Smooth muscle cell (in vitro differentiated cells): ENCODE data around the gene KRT83. TPM values are rescaled to one million over a fixed set of nuclear protein-coding genes. Genes with fewer than 3 reads are reported as not detected.

Source experiments
- DNase-seq: peaks from one replicate; lab custom pipeline; 2025; ENCODE audit not compliant: unreplicated experiment; lab: John Stamatoyannopoulos, UW
- H2AFZ ChIP-seq: fragments of 200-600 bp; sonication (generic); 2 replicates; pipeline ENCODE4 v1.6.0; 2016; ENCODE audit warnings: antibody characterized with exemption, low read depth, mild to moderate bottlenecking
- H3F3A ChIP-seq: fragments of 200-600 bp; sonication (generic); 2 replicates; pipeline ENCODE4 v1.6.0; 2017; ENCODE audit warnings: antibody characterized with exemption, low read depth
- H3K27ac ChIP-seq: fragments of 200-600 bp; sonication (generic); 2 replicates; pipeline ENCODE4 v1.5.1; 2016; ENCODE audit warnings: low read depth, mild to moderate bottlenecking
- H3K27me3 ChIP-seq: fragments of 200-600 bp; sonication (generic); 2 replicates; pipeline ENCODE4 v1.6.1; 2016; ENCODE audit warnings: low read depth, mild to moderate bottlenecking
- H3K36me3 ChIP-seq: fragments of 200-600 bp; sonication (generic); 2 replicates; pipeline ENCODE4 v1.5.1; 2016; ENCODE audit warnings: low read depth
- H3K4me1 ChIP-seq: fragments of 200-600 bp; sonication (generic); 2 replicates; pipeline ENCODE4 v1.5.1; 2016; ENCODE audit warnings: low read depth
- H3K4me2 ChIP-seq: fragments of 200-600 bp; sonication (generic); 2 replicates; pipeline ENCODE4 v1.6.0; 2016; ENCODE audit warnings: mild to moderate bottlenecking
- H3K4me3 ChIP-seq: fragments of 200-600 bp; sonication (generic); 2 replicates; pipeline ENCODE4 v1.5.1; 2016; ENCODE audit warnings: mild to moderate bottlenecking
- H3K79me2 ChIP-seq: fragments of 200-600 bp; sonication (generic); 2 replicates; pipeline ENCODE4 v1.6.0; 2016; ENCODE audit warnings: low read depth, mild to moderate bottlenecking
- H3K9ac ChIP-seq: fragments of 200-600 bp; sonication (generic); 2 replicates; pipeline ENCODE4 v1.6.0; 2016; ENCODE audit warnings: low read depth
- H3K9me3 ChIP-seq: fragments of 200-600 bp; sonication (generic); replicated peaks from 2 replicates; pipeline ENCODE4 v1.5.1; 2016; ENCODE audit warnings: low read depth
- H4K20me1 ChIP-seq: fragments of 200-600 bp; sonication (generic); 2 replicates; pipeline ENCODE4 v1.6.0; 2016; ENCODE audit warnings: low read depth
- CTCF ChIP-seq: fragments of 200-600 bp; sonication (generic); IDR thresholded peaks from 2 replicates; pipeline ENCODE4 v1.5.1; 2017; ENCODE audit warnings: borderline replicate concordance, mild to moderate bottlenecking, antibody characterized with exemption; ENCODE audit not compliant: insufficient read depth, poor library complexity, severe bottlenecking
- WGBS: methylation state at CpG from one replicate; pipeline ENCODE4 v1.1.7; 2016; ENCODE audit warnings: low lambda C conversion rate; 5-methylcytosine and 5-hydroxymethylcytosine counted together
- polyA plus RNA-seq: library from polyadenylated mRNA; unstranded; fragments of >200 nt; fragmentation: Nextera tagmentation; extraction: Ambion mirVana; gene quantifications from 2 replicates; pipeline ENCODE4 v1.2.1, GENCODE V29; 2016
- total RNA-seq: library from RNA; depleted of rRNA; stranded (reverse); fragments of >200 nt; gene quantifications from 2 replicates; pipeline ENCODE4 v1.2.3, GENCODE V29; 2014

KRT83 gene
- total and polyA plus RNA-seq, 2 experiments from 2014 or later, result not detected

GRCh38 chr12:52284562-52285171 lies 36.5 kb downstream of the KRT83 start:
- no peak for TF ChIP-seq CTCF
- H3K4me1 ChIP-seq, result peaks cover 17% of the 10 kb centered on the region
- no peak overlapping the region for H3K4me2 ChIP-seq
- DNase-seq, result no peak
- no peaks in the 10 kb centered on the region for H4K20me1 ChIP-seq
- H3K4me3 ChIP-seq, result no peak overlapping the region
- no peaks in the 10 kb centered on the region for H3K79me2 ChIP-seq
- no peaks in the 10 kb centered on the region for H3K36me3 ChIP-seq
- no peaks in the 10 kb centered on the region for H3K27me3 ChIP-seq
- peaks cover 10% of the 10 kb centered on the region for H3F3A ChIP-seq
- no peak overlapping the region for H3K27ac ChIP-seq
- 83% methylated on average over 4 of the region's 4 CpGs for WGBS
- H3K9me3 ChIP-seq, result no peaks in the 10 kb centered on the region
- H2AFZ ChIP-seq, result no peak overlapping the region
- H3K9ac ChIP-seq, result no peak overlapping the region

- Histone ChIP-seq H3K4me1 (peaks cover 23% of the 10 kb centered on the region), H3F3A (peaks cover 10% of the 10 kb centered on the region), H3K9me3 (no peaks in the 10 kb centered on the region), H3K9ac (peak overlapping the region; percentile 63), H3K4me3 (no peak overlapping the region), H3K79me2 (no peaks in the 10 kb centered on the region), H3K36me3 (no peaks in the 10 kb centered on the region), H2AFZ (no peak overlapping the region), H3K4me2 (peak overlapping the region; percentile 26), H4K20me1 (no peaks in the 10 kb centered on the region), H3K27me3 (peaks cover 5% of the 10 kb centered on the region), H3K27ac (peak overlapping the region; percentile 87)
- TF ChIP-seq CTCF, result no peak
- WGBS, result 22% methylated on average over 4 of the region's 4 CpGs
- DNase-seq, result no peak
Measured at GRCh38 chr12:52280796-52281560, 40.2 kb downstream of the KRT83 start.

DNA sequence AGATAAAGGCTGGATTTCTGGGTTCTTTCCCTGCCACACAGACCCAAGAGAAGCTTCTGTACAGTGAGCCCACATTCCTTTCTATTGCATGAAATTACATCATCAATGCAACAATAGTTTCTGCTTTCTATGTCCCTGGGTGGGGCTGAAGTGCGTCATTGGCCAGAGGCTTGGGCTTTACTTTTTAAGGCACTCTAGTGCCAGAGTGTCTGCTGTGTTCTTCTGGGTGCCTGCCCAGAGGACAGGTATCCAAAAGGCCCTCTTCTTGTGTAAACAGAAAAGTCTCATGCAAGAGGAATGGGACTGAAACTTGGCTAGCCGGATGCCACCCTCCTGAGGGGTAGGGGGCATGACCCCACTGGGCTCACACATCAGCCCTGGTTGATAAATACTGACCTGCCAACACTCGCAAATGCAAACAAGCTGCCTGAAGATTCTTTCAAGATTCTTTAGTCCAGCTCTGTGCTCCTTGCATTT lies 40.8 kb downstream of the KRT83 start:
- Histone ChIP-seq H2AFZ (no peak overlapping the region), H3K9ac (peak overlapping the region; percentile 63), H3K27ac (peak overlapping the region; percentile 87), H3K36me3 (no peaks in the 10 kb centered on the region), H4K20me1 (no peaks in the 10 kb centered on the region), H3K4me2 (peak overlapping the region; percentile 26), H3F3A (peaks cover 10% of the 10 kb centered on the region), H3K4me3 (no peak overlapping the region), H3K27me3 (peaks cover 8% of the 10 kb centered on the region), H3K79me2 (no peaks in the 10 kb centered on the region), H3K4me1 (peaks cover 23% of the 10 kb centered on the region), H3K9me3 (no peaks in the 10 kb centered on the region)
- TF ChIP-seq CTCF, result no peak
- 46% methylated on average over 3 of the region's 3 CpGs for WGBS
- no peak for DNase-seq
